Activated naive CD4-positive, alpha-beta T cell treated with anti-CD3 and anti-CD28 coated beads, Interleukin-2, amount 50 U/mL, for 72 hours (primary cell): Measurements from ENCODE around the gene KASH5. TPM values are rescaled to one million over a fixed set of nuclear protein-coding genes. Genes with fewer than 3 reads are reported as not detected.

Source experiments
- ATAC-seq, 2 donors: fragments of 150-1000 bp; cut with Tn5 transposase; 2 replicates each; pipeline ENCODE4 v1.10.0; 2021; ENCODE audit warnings: mild to moderate bottlenecking in 2 of 2, moderate library complexity in 2 of 2
- DNase-seq, 2 donors: peaks; one replicate each; pipeline ENCODE4 v3.0.0; 2021 to 2022; ENCODE audit warnings: low spot score in 2 of 2
- H3K27ac Mint-ChIP-seq, 2 donors: one replicate each; pipeline ENCODE4 v1.8.0; 2022; ENCODE audit warnings: mild to moderate bottlenecking in 2 of 2, mixed read lengths in 2 of 2
- H3K36me3 Mint-ChIP-seq, 2 donors: one replicate each; pipeline ENCODE4 v1.8.0; 2022; ENCODE audit warnings: mixed read lengths in 2 of 2
- H3K9me3 Mint-ChIP-seq, 2 donors: one replicate each; pipeline ENCODE4 v1.8.0; 2022; ENCODE audit warnings: mixed read lengths in 2 of 2
- total RNA-seq, 2 donors: library from RNA; stranded (reverse); gene quantifications; one replicate each; pipeline ENCODE4 v1.2.3, GENCODE V29; 2022

Gene KASH5, protein sequence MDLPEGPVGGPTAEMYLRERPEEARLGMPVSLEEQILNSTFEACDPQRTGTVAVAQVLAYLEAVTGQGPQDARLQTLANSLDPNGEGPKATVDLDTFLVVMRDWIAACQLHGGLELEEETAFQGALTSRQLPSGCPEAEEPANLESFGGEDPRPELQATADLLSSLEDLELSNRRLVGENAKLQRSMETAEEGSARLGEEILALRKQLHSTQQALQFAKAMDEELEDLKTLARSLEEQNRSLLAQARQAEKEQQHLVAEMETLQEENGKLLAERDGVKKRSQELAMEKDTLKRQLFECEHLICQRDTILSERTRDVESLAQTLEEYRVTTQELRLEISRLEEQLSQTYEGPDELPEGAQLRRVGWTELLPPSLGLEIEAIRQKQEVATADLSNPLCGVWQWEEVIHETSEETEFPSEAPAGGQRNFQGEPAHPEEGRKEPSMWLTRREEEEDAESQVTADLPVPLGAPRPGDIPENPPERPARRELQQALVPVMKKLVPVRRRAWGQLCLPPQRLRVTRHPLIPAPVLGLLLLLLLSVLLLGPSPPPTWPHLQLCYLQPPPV
- 1 to 10 TPM in 1 of 2 donors, under 1 TPM in 1; 0.95 to 1.7 TPM for total RNA-seq

DNA sequence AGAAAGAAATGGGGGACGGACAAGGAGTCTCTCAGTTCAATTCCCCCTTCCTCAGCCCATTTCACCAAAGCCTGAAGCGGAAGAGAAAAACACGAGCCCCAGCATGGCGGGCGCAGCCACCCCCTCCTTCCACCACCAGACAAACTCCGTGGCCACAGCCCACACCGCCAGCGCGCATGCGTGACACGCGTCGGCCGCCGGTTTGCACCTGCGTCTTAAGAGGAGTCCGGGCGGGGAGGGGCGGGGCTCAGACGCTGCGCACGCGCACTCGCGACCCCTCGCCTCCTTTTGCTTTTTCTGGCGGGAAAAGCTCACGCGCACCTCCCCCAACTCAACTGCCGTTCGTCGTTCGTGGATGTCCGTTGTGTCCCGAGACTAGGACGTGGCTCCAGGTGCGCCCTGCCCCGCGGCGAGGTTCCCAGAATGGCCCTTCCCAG is at the start of gene KASH5:
KASH5 (plus strand) TSS at position 314 of the 437 bp plus-strand sequence. CDS start 2,635 bp downstream, outside the sequence.
- DNase-seq (peak; percentile 72 to 78), ATAC-seq (peak; percentile 57 to 59)
- Mint-ChIP-seq H3K27ac (peak within 1 kb of the TSS; percentile 29 to 73), H3K36me3 (no peaks in the 10 kb centered on the region), H3K9me3 (no peaks in the 10 kb centered on the region)

DNA sequence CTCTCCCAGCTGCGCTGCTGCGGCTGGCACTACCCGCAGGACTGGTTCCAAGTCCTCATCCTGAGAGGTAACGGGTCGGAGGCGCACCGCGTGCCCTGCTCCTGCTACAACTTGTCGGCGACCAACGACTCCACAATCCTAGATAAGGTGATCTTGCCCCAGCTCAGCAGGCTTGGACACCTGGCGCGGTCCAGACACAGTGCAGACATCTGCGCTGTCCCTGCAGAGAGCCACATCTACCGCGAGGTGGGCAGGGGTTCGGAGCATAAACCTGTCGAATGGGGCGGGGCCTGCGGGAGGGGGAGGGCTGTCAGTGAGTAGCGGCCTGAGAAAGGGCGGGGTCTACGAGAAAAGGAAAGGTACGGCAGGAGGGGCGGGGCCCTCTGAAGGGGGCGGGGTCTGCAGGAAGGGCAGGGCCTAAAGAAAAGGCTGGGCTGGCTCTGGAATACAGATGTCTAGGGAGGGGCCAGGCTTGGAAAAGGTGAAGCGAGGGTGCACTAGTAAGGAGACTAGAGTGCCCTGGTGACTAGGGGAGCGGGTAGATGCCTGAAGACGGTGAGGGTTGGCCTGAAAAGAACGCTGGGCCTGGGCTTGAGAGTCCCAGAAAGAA is 49.3 kb upstream of the KASH5 start:
- peaks cover 9 to 36% of the 10 kb centered on the region in 2 donors for H3K36me3 Mint-ChIP-seq

DNA sequence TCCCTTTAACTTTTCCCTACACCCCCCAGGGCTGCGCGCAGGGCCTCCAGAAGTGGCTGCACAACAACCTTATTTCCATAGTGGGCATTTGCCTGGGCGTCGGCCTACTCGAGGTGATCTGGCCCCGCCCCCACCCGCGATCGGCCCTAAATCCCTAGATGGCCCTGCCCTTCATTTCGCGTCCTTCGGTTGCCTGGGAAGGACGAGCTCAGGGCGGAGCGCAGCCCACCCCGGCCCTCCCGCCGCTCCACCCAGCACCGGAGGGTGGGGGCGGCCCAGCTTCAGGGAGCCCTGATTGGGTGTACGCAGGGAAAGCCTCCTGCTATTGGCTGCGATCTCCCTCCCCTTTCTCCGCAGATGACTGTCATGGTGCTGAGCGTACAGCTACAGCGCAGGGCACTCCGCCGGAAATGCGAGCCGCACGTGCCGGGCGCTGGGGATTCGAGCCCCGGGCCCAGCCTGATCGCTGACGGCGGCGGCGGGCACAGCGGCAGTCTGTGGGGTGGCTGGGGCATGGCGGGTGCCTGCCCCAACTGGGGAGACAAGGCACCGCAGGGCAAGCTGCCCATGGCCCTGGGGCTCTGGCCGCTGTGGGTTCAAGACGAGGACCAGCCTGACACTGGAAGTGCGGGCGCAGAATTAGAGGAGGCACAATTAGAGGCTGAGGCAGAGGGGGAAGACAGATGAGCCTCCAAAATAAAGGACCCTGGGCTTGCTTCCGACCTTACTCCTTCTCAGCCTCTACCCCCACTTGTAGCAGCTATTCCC is 48.6 kb upstream of the KASH5 start:
- DNase-seq (peak in 1 of 2 donors; percentile 50), ATAC-seq (no peak)
- H3K27ac Mint-ChIP-seq = peak overlapping the region in 1 of 2 donors; percentile 62
- H3K9me3 Mint-ChIP-seq = no peaks in the 10 kb centered on the region
- H3K36me3 Mint-ChIP-seq = peaks cover 9 to 36% of the 10 kb centered on the region in 2 donors

More for the DNA sequence above, 49.3 kb upstream of the KASH5 start:
- H3K9me3 Mint-ChIP-seq = no peaks in the 10 kb centered on the region
- no peak overlapping the region for H3K27ac Mint-ChIP-seq
- DNase-seq (no peak), ATAC-seq (no peak)

DNA sequence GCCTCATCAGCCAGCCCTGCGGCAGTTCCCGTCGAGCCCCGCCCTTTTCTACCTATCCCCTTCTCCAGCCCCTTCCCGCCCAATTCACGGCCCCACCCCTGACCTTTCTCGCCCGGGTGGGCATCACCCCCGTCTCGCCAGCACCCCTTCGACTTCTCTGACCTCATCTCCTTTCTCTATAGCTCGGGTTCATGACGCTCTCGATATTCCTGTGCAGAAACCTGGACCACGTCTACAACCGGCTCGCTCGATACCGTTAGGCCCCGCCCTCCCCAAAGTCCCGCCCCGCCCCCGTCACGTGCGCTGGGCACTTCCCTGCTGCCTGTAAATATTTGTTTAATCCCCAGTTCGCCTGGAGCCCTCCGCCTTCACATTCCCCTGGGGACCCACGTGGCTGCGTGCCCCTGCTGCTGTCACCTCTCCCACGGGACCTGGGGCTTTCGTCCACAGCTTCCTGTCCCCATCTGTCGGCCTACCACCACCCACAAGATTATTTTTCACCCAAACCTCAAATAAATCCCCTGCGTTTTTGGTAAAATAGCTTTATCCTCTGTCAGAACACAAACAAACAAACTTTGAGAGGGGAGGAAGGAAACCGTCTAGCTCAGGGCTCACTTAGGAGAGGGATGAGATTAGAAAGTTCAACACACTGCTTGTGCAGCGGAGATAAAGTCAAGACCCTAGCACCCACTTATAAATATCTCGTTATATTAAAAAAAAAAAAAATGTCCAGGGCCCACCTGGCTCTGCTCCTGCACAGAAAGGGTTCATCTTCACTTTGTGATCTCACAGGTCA is 47.8 kb upstream of the KASH5 start:
- no peak for ATAC-seq
- DNase-seq = peak in 1 of 2 donors; percentile 23

DNA sequence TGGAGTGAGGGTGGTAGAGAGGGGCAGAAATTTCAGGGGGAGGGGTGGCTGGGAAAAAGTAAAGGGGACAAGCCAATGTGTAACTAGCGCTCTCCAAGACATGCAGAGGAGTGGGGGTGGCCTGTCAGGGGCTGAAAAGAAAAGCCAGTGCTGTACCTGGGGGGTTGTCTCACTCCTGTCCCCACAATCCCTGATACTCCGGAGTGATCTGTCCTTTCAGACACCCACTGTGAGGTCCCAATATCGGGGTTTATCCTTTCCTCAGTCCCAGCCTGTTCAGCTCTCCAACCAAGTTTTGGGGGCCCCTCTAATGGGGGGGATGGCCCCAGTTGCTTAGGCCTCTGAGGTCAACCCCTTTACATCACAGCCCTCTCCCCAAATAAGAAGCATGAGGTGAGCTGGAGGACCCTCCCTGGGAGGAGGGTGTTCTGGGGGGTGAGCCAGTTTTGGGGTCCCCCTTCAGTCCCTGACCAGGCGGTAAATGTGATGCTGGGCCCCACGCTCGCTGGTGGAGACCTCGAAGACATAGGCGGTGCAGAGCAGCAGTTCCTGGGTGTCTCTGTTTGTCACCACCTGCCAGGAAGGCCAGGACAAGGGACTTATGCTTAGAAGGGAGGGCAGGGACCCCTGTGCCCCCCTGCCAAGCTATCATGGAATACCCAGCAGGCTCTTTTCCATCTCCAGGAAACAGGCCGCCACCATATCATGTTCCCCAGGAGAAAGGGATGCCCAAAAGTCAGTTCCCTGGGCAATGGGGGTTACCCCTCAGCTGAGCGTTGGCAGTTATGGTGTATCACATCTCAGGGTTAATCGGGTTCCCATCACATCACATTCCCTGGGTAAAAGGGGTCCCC is 47.0 kb upstream of the KASH5 start:
- H3K27ac Mint-ChIP-seq = no peak overlapping the region
- DNase-seq = peak in 1 of 2 donors; percentile 25
- H3K36me3 Mint-ChIP-seq = peaks cover 0 to 29% of the 10 kb centered on the region in 2 donors
- no peaks in the 10 kb centered on the region for H3K9me3 Mint-ChIP-seq
- ATAC-seq = no peak

More for the DNA sequence above, 47.8 kb upstream of the KASH5 start:
- Mint-ChIP-seq H3K36me3 (peaks cover 6 to 36% of the 10 kb centered on the region in 2 donors), H3K27ac (peak overlapping the region in 1 of 2 donors; percentile 62), H3K9me3 (no peaks in the 10 kb centered on the region)

DNA sequence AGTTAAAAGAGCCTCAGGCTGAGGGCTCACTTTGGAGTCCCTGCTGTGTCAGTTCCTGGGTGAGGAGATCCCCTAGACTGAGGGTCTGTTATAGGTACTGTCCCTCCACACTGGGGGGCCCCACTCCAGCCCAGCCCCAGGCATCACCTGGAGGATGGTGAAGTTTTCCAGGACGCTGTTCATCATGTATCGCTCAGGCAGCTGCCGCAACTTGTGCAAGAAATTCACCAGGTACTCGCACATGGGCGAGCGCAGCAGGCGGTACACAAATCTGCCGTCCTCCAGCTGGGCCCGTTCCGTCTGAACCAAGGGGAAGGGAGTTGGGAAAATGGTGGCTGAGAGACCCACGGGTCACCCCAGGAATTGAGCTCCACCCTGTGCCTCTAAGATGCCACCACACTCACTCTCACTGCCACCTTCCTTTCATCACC is 45.7 kb upstream of the KASH5 start:
- peak in 1 of 2 donors; percentile 34 for DNase-seq
- Mint-ChIP-seq H3K27ac (peak overlapping the region; percentile 23 to 42), H3K36me3 (peaks cover 0 to 17% of the 10 kb centered on the region in 2 donors), H3K9me3 (no peaks in the 10 kb centered on the region)
- no peak for ATAC-seq

DNA sequence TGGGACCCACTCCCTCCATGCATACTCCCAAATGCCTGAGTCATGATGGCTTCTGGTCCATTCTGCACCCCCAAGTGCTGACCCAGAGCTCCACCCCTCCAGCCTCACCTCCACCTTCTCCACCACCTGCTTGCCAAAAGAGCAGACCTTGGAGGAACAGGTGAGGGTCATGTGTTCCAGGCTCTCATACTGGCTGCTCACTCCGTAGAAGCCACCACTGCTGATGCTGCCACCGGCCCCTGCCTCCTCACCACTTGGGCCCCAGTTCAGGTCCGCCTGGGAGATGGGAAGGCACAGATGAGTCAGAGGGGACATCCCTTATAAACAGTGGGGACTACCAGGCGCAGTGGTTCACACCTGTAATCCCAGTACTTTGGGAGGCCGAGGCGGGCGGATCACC is 44.9 kb upstream of the KASH5 start:
- Mint-ChIP-seq H3K36me3 (peaks cover 0 to 9% of the 10 kb centered on the region in 2 donors), H3K27ac (peak overlapping the region in 1 of 2 donors; percentile 42), H3K9me3 (no peaks in the 10 kb centered on the region)
- peak in 1 of 2 donors; percentile 20 for DNase-seq
- peak in 1 of 2 donors; percentile 54 for ATAC-seq

DNA sequence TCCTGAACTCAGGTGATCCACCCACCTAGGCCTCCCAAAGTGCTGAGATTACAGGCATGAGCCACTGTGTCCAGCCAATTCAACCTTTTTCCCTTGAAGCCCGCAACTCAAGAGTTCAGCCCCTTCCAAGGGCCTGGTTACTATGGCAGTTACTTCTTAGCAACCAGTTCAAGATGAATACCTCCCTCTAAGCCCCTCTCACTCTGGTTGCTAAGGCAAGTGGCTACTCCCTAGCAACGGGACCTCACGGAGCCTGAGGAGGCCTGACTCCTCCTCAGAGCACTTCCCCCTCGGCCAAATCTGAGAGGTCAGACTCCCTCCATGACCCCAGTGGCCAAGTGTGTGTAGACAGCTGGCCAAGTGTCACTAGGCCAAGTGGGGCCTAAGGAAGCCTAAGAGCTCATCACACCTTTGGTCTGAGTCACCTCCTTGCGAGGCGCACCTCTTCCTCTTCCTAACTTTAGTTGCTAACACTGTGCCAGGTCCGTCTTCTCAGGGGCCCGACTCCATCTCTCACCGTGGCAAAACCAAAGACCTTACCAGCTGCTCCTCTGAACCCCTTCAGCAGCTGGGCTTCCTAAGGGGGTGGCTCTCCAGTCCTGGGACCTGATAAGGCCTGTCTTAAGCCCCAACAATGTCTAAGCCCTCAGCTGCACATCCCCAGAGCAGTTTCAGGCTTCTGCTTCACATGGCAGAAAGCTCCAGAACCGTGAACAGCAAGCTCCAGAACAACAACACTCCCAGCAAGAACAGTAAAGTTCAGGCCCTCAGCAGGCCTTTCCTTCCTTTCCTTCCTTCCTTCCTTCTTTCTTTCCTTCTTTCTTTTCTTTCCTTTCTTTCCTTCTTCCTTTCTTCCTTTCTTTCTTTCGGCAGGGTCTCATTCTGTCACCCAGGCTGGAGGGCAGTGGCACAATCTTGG is 43.3 kb upstream of the KASH5 start:
- Mint-ChIP-seq H3K9me3 (no peaks in the 10 kb centered on the region), H3K36me3 (no peaks in the 10 kb centered on the region), H3K27ac (peak overlapping the region; percentile 7 to 66)
- ATAC-seq = no peak
- DNase-seq = peak in 1 of 2 donors; percentile 26

DNA sequence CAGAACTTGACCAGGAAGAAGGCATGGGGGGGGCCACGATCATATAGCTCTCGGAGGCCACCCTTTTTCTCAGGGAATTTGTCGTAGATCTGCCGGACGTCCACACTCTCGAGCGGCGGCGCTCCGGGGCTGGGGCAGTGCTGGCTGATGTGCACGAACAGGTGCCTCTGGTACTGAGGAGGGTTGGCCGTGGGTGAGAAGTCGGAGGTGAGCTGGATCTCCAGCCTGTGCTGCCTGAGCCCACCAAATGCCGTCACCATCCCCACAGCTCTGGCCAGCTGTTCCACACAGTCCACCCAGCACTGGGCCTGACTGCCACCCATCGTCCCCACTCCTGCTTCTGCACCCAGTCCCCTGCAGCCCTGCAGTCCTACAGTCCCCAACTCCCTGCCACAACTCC is 40.9 kb upstream of the KASH5 start:
- Mint-ChIP-seq H3K27ac (no peak overlapping the region), H3K36me3 (no peaks in the 10 kb centered on the region), H3K9me3 (no peaks in the 10 kb centered on the region)
- no peak for ATAC-seq
- DNase-seq = no peak

DNA sequence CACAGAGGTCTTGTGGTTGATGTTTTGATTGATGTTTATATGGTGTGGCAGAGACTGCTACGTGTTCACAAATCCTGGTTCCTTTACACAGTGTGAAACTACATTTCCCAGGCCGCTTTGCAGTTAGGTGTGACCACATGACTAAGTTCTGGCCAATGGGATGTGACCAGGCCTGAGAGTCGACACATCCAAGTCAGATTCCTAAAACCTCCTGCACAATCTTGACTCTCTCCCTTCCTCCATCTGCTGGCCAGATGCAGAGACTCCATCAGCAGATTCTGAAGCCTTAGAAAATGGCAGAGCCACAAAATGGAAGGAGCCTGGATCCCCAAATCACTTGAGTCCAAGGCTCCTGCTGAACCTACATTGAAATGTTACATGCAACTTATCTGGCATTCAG is 40.2 kb upstream of the KASH5 start:
- Mint-ChIP-seq H3K36me3 (no peaks in the 10 kb centered on the region), H3K27ac (no peak overlapping the region), H3K9me3 (no peaks in the 10 kb centered on the region)
- ATAC-seq (peak in 1 of 2 donors; percentile 68), DNase-seq (no peak)

DNA sequence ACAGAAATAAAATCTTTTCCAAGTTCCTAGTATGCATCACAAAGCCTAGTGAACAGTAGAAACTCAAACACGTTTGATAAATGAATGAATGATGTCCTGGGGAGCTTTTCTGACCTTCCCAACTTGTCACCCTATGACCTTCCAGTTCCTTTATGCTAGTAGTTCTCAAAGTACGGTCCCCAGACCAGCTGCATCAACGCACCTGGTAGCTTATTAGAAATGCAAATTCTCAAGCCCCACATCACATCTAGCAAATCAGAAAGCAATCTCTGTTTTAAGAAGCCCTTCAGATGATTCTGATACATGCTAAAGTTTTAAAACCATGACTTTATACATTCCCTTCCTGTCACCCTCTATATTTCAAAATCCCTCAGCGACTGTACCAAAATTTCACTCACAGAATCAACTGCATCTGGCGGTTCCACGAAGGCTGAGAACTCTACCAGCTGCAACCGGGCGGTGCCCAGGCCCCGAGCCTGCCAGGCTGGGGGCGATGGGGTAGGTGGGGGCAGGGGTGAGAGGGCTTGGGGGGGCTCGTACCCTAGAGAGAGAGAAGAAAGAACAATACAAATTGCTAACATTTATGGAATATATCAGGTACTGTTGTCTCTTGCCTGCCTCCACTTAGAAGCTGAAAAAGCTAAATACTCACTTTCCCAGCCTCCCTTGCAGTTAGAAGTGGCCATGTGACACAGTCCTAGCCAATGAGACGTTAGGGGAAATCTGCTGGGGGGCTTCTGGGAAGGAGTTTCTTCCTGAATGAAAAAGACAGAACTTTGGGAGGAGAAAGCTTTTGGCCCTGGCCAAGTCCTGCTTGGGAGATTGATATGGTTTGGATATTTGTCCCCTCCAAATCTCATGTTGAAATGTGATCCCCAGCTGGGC is 39.5 kb upstream of the KASH5 start:
- Mint-ChIP-seq H3K9me3 (no peaks in the 10 kb centered on the region), H3K36me3 (no peaks in the 10 kb centered on the region), H3K27ac (no peak overlapping the region)
- DNase-seq (no peak), ATAC-seq (no peak)

DNA sequence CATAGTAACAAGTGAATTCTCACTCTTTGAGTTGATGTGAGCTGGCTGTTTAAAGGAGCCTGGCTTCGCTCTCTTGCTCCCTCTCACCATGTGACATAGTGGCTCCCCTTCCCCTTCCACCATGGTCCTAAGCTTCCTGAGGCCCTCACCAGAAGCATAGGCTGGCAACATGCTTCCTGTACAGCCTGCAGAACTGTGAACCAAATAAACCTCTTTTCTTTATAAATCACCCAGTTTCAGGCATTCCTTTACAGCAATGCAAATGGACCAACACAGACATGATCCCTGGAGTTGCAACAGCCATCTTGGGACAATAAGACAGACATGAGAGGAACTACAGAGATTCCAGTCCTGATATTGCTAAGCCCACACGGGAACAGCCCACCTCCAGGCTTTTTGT is 38.5 kb upstream of the KASH5 start:
- no peaks in the 10 kb centered on the region for H3K9me3 Mint-ChIP-seq

DNA sequence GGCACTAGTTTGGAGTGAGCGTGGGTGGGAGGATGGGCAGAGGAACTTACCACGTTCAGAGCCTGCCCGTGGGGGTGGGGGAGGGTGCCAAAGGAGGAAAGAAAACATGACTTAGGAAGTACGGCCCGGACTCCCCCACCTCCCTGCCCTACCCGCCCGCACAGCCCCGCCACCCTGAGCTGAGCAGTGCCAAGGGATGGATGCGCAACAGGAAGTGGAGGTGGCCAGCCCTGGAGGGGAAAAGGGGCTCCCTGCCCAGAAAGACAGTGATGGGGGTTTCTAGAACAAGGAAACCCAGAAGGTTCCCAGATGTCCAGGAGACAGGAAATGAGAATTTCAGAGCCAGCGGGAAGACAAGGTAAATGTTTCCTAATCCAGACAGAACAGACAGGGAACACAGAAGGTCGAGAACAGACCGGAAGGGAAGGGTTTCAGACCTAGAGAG is 32.1 kb upstream of the KASH5 start:
- no peaks in the 10 kb centered on the region for H3K9me3 Mint-ChIP-seq
- peak overlapping the region in 1 of 2 donors; percentile 75 for H3K27ac Mint-ChIP-seq
- DNase-seq (no peak), ATAC-seq (no peak)
- no peaks in the 10 kb centered on the region for H3K36me3 Mint-ChIP-seq

More for the DNA sequence above, 38.5 kb upstream of the KASH5 start:
- DNase-seq (no peak), ATAC-seq (no peak)
- Mint-ChIP-seq H3K27ac (no peak overlapping the region), H3K36me3 (no peaks in the 10 kb centered on the region)
